GM12878 (cell line): ENCODE measurements around the gene RPIA. TPM values are rescaled to one million over a fixed set of nuclear protein-coding genes. Genes with fewer than 3 reads are reported as not detected.

Experiments
- ATAC-seq: fragments of 200-7000 bp; cut with Tn5 transposase; 3 replicates; pipeline ENCODE4 v1.9.1; 2020; ENCODE audit warnings: mild to moderate bottlenecking, moderate library complexity
- BruUV-seq: library from RNA; stranded (reverse); fragments of 400-500 nt; replicated peaks from 2 replicates; lab custom pipeline; 2021; lab: Mats Ljungman, UMichigan
- CTCF ChIA-PET: fragments of 300-600 bp; sonication (Branson Sonifier 250); formaldehyde crosslinking; extraction: SDS; loops from one replicate; lab custom pipeline; 2021; ENCODE audit warnings: inconsistent platforms; lab: Yijun Ruan, JAX
- POLR2A ChIA-PET: fragments of 350-600 bp; formaldehyde crosslinking; extraction: SDS; loops from one replicate; lab custom pipeline; 2021; ENCODE audit warnings: inconsistent platforms; lab: Charles Lee
- RAD21 ChIA-PET: fragments of 300-600 bp; sonication (Branson Sonifier 250); formaldehyde crosslinking; loops from one replicate; lab custom pipeline; 2023; ENCODE audit warnings: antibody characterized with exemption; ENCODE audit not compliant: unreplicated experiment; lab: Charles Lee
- SMC1A ChIA-PET: fragments of 300-600 bp; sonication (Branson Sonifier 250); formaldehyde crosslinking; loops from one replicate; lab custom pipeline; 2023; ENCODE audit not compliant: unreplicated experiment, uncharacterized antibody; lab: Charles Lee
- DNase-seq: peaks from one replicate; pipeline ENCODE4 v3.0.0-alpha.2; 2011; ENCODE audit warnings: low read depth, low spot score
- FAIRE-seq: peaks from 3 replicates; lab custom pipeline; 2011; peaks lifted over from hg19 to GRCh38; lab: Jason Lieb, UNC
- H2AFZ ChIP-seq: 2 replicates; pipeline ENCODE4 v1.6.0; 2011; ENCODE audit warnings: low read depth, low read length, control low read depth; ENCODE audit not compliant: control insufficient read depth
- H3K27ac ChIP-seq: 2 replicates; pipeline ENCODE4 v1.5.1; 2011; ENCODE audit warnings: control low read depth; ENCODE audit not compliant: control insufficient read depth, insufficient read depth
- H3K27me3 ChIP-seq, 2 experiments: replicated peaks in 1 of 2; 2 replicates each; pipeline versions ENCODE4 v1.6.0 to v1.6.1; 2011; ENCODE audit warnings: low read length in 1 of 2; ENCODE audit not compliant: control insufficient read depth in 2 of 2, insufficient read depth in 2 of 2
- H3K36me3 ChIP-seq, 2 experiments: 2 replicates each; pipeline ENCODE4 v1.5.1; 2011; ENCODE audit warnings: low read length in 1 of 2; ENCODE audit not compliant: control insufficient read depth in 2 of 2, insufficient read depth in 2 of 2
- H3K4me1 ChIP-seq: 2 replicates; pipeline ENCODE4 v1.6.1; 2011; ENCODE audit warnings: mild to moderate bottlenecking, low read length, moderate library complexity, mixed read lengths; ENCODE audit not compliant: control insufficient read depth, insufficient read depth
- H3K4me2 ChIP-seq: 2 replicates; pipeline ENCODE4 v1.6.0; 2011; ENCODE audit warnings: control low read depth; ENCODE audit not compliant: control insufficient read depth, insufficient read depth
- H3K4me3 ChIP-seq: fragments of 200-600 bp; sonication (generic); 2 replicates; pipeline ENCODE4 v1.5.1; 2016
- H3K79me2 ChIP-seq: 2 replicates; pipeline ENCODE4 v1.6.0; 2011; ENCODE audit warnings: low read length; ENCODE audit not compliant: control insufficient read depth, insufficient read depth
- H3K9ac ChIP-seq: 2 replicates; pipeline ENCODE4 v1.8.0; 2011; ENCODE audit warnings: low read length, control low read depth, mixed read lengths; ENCODE audit not compliant: control insufficient read depth, insufficient read depth
- H3K9me3 ChIP-seq: replicated peaks from 3 replicates; pipeline ENCODE4 v1.5.1; 2011; ENCODE audit warnings: mild to moderate bottlenecking, low read length; ENCODE audit not compliant: control insufficient read depth, insufficient read depth
- H4K20me1 ChIP-seq: 2 replicates; pipeline ENCODE4 v1.6.0; 2011; ENCODE audit not compliant: control insufficient read depth, insufficient read depth
- BACH1 ChIP-seq: fragments of 450-650 bp; IDR thresholded peaks from 2 replicates; pipeline ENCODE4 v1.6.1; 2017; ENCODE audit warnings: mild to moderate bottlenecking, borderline replicate concordance
- BCL11A ChIP-seq: IDR thresholded peaks from 2 replicates; pipeline ENCODE4 v1.6.1; 2011; ENCODE audit warnings: low read depth, low read length
- CHD2 ChIP-seq: IDR thresholded peaks from 2 replicates; pipeline ENCODE4 v1.6.1; 2011; ENCODE audit warnings: low read depth, low read length, improper control_type of control experiment, borderline replicate concordance
- HDAC2 ChIP-seq: fragments of 200-600 bp; sonication (generic); IDR thresholded peaks from 2 replicates; pipeline ENCODE4 v1.6.1; 2017
- NRF1 ChIP-seq: conservative IDR thresholded peaks from 2 replicates; pipeline ENCODE4 v1.6.1; 2011; ENCODE audit warnings: mild to moderate bottlenecking, low read depth, low read length, improper control_type of control experiment
- POLR2A ChIP-seq: IDR thresholded peaks from 2 replicates; pipeline ENCODE4 v1.6.1; 2011; ENCODE audit warnings: low read depth, mild to moderate bottlenecking, low read length
- POU2F2 ChIP-seq: IDR thresholded peaks from 3 replicates; pipeline ENCODE4 v1.6.1; 2011; ENCODE audit warnings: low read depth, mild to moderate bottlenecking, low read length, borderline replicate concordance
- RFX5 ChIP-seq: IDR thresholded peaks from 2 replicates; pipeline ENCODE4 v1.6.1; 2011; ENCODE audit warnings: low read depth, low read length, improper control_type of control experiment
- SPI1 ChIP-seq: IDR thresholded peaks from 2 replicates; pipeline ENCODE4 v1.6.1; 2011; ENCODE audit warnings: low read depth, mild to moderate bottlenecking, low read length, moderate library complexity, borderline replicate concordance; ENCODE audit not compliant: insufficient read depth
- SUPT20H ChIP-seq: IDR thresholded peaks from 2 replicates; pipeline ENCODE4 v1.6.1; 2011; ENCODE audit warnings: low read depth, mild to moderate bottlenecking, low read length, moderate library complexity, borderline replicate concordance; ENCODE audit not compliant: control insufficient read depth
- ZBED1 ChIP-seq: IDR thresholded peaks from 2 replicates; pipeline ENCODE4 v1.6.1; 2016; ENCODE audit warnings: borderline replicate concordance
- ZNF384 ChIP-seq: IDR thresholded peaks from 2 replicates; pipeline ENCODE4 v1.6.1; 2012; ENCODE audit warnings: low read depth, mild to moderate bottlenecking, low read length, improper control_type of control experiment, borderline replicate concordance
- WGBS: methylation state at CpG from one replicate; pipeline ENCODE4 v1.1.6; 2016; ENCODE audit warnings: low lambda C conversion rate; ENCODE audit not compliant: insufficient replicate concordance, insufficient coverage; ENCODE audit errors: missing lambda C conversion rate; 5-methylcytosine and 5-hydroxymethylcytosine counted together
- in situ Hi-C: fragments of 300-500 bp; cut with MboI; formaldehyde crosslinking; loops from 9 replicates; pipeline ENCODE4 v1.14.3; 2018; ENCODE audit warnings: mixed read lengths
- intact Hi-C: fragments of 100-400 bp; cut with micrococcal nuclease; formaldehyde crosslinking; loops from one replicate; pipeline ENCODE4 v1.14.2; 2022; ENCODE audit not compliant: unreplicated experiment
- polyA plus RNA-seq, 11 experiments: library from polyadenylated mRNA; depleted of rRNA in 4 of 11; unstranded in 6 of 11; stranded (reverse) in 5 of 11; fragments of >200 nt; fragmentation: Nextera tagmentation in 4 of 11; fragmentation: Illumina TruSeq in 1 of 11; extraction: Ambion mirVana in 4 of 11; extraction: Trizol in 1 of 11; gene quantifications; 1 replicate in 1 of 11; 2 replicates in 10 of 11; pipeline versions ENCODE4 v1.2.1 to v1.2.3, GENCODE V29; 2011 to 2016; ENCODE audit warnings: inconsistent platforms in 2 of 11, missing spikeins in 2 of 11, low read depth in 1 of 11
- total RNA-seq, 4 experiments: library from RNA; depleted of rRNA in 3 of 4; stranded (reverse); fragments of >200 nt in 3 of 4; fragmentation: Illumina TruSeq in 1 of 4; extraction: Trizol in 1 of 4; gene quantifications; 2 replicates each; pipeline versions ENCODE4 v1.2.1 to v1.2.3, GENCODE V29; 2013 to 2021
- TF ChIP-seq, protein P1 (sequence below): fragments of 450-650 bp; conservative IDR thresholded peaks from 2 replicates; pipeline ENCODE4 v1.6.1; 2017; ENCODE audit warnings: mild to moderate bottlenecking, moderate library complexity
- TF ChIP-seq, protein P2 (sequence below): IDR thresholded peaks from 2 replicates; pipeline ENCODE4 v1.6.1; 2012; ENCODE audit warnings: low read length, inconsistent platforms
- TF ChIP-seq, protein P3 (sequence below): IDR thresholded peaks from 2 replicates; pipeline ENCODE4 v1.6.1; 2012; ENCODE audit warnings: mild to moderate bottlenecking, low read depth, low read length

Gene RPIA
- total and polyA plus RNA-seq, 10 of the 15 experiments (the other 5 are each of a cell fraction or from before 2014, with no cell fraction given), result 7.1 to 58.1 (median 41.6) TPM

DNA sequence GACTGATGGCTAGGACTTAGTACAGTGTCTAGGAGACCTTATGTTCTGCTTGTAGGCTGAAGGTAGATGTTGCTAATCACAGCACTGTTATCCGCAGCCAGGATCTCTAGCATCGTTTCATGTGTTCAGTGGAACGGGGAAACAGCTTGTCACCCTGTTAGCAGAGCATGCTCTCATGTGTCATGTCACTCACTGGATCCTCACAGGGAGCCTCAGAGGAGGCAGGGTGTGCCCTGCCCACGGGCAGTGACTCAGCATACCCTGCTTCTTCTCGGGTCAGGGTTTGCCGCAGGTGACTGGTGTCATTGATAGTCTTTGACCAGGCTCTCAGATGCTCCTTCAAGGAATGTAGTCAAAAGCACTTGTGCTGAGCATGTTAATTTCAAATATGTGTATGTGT lies 44.4 kb downstream of the RPIA start:
- Histone ChIP-seq H3K27ac (no peak overlapping the region), H4K20me1 (no peaks in the 10 kb centered on the region), H3K36me3 (peaks cover 8 to 19% of the 10 kb centered on the region in 2 experiments; a peak in 3 of 4 replicates), H3K4me1 (no peaks in the 10 kb centered on the region), H3K9me3 (no peaks in the 10 kb centered on the region), H3K4me3 (no peak overlapping the region), H3K9ac (no peak overlapping the region), H2AFZ (no peak overlapping the region), H3K4me2 (no peak overlapping the region), H3K27me3 (no peaks in the 10 kb centered on the region), H3K79me2 (no peaks in the 10 kb centered on the region)
- ChIA-PET CTCF (interaction anchor here (0.8 to 1.7 kb wide), 4 partner anchors 9 to 29 kb away, joined by 3 to 7 read pairs (median 3); no protein-coding TSS in a partner anchor), POLR2A (no interaction called here), RAD21 (no interaction called here), SMC1A (interaction anchor here (0.7 kb wide), 1 partner anchor 9 kb away, joined by 3 read pairs; no protein-coding TSS in a partner anchor)
- WGBS, result 75% methylated on average over 6 of the region's 6 CpGs
- DNase-seq (no peak), FAIRE-seq (no peak), ATAC-seq (no peak)
- intact Hi-C loops (no loop called here), in situ Hi-C loops (loop anchor here (25.0 kb wide), 1 partner anchor 426 kb away; no protein-coding TSS in a partner anchor)
- BruUV-seq, result no TSS peak
- TF ChIP-seq BCL11A (no peak), HDAC2 (no peak), SUPT20H (no peak), RFX5 (no peak), SPI1 (no peak), ZNF384 (no peak), ZBED1 (no peak), POLR2A (no peak), CHD2 (no peak), BACH1 (no peak), POU2F2 (no peak), NRF1 (no peak)
- TF ChIP-seq, protein P1, sequence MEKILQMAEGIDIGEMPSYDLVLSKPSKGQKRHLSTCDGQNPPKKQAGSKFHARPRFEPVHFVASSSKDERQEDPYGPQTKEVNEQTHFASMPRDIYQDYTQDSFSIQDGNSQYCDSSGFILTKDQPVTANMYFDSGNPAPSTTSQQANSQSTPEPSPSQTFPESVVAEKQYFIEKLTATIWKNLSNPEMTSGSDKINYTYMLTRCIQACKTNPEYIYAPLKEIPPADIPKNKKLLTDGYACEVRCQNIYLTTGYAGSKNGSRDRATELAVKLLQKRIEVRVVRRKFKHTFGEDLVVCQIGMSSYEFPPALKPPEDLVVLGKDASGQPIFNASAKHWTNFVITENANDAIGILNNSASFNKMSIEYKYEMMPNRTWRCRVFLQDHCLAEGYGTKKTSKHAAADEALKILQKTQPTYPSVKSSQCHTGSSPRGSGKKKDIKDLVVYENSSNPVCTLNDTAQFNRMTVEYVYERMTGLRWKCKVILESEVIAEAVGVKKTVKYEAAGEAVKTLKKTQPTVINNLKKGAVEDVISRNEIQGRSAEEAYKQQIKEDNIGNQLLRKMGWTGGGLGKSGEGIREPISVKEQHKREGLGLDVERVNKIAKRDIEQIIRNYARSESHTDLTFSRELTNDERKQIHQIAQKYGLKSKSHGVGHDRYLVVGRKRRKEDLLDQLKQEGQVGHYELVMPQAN, result no peak
- TF ChIP-seq, protein P2, sequence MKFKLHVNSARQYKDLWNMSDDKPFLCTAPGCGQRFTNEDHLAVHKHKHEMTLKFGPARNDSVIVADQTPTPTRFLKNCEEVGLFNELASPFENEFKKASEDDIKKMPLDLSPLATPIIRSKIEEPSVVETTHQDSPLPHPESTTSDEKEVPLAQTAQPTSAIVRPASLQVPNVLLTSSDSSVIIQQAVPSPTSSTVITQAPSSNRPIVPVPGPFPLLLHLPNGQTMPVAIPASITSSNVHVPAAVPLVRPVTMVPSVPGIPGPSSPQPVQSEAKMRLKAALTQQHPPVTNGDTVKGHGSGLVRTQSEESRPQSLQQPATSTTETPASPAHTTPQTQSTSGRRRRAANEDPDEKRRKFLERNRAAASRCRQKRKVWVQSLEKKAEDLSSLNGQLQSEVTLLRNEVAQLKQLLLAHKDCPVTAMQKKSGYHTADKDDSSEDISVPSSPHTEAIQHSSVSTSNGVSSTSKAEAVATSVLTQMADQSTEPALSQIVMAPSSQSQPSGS, result no peak
- TF ChIP-seq, protein P3, sequence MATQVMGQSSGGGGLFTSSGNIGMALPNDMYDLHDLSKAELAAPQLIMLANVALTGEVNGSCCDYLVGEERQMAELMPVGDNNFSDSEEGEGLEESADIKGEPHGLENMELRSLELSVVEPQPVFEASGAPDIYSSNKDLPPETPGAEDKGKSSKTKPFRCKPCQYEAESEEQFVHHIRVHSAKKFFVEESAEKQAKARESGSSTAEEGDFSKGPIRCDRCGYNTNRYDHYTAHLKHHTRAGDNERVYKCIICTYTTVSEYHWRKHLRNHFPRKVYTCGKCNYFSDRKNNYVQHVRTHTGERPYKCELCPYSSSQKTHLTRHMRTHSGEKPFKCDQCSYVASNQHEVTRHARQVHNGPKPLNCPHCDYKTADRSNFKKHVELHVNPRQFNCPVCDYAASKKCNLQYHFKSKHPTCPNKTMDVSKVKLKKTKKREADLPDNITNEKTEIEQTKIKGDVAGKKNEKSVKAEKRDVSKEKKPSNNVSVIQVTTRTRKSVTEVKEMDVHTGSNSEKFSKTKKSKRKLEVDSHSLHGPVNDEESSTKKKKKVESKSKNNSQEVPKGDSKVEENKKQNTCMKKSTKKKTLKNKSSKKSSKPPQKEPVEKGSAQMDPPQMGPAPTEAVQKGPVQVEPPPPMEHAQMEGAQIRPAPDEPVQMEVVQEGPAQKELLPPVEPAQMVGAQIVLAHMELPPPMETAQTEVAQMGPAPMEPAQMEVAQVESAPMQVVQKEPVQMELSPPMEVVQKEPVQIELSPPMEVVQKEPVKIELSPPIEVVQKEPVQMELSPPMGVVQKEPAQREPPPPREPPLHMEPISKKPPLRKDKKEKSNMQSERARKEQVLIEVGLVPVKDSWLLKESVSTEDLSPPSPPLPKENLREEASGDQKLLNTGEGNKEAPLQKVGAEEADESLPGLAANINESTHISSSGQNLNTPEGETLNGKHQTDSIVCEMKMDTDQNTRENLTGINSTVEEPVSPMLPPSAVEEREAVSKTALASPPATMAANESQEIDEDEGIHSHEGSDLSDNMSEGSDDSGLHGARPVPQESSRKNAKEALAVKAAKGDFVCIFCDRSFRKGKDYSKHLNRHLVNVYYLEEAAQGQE, result no peak
